GM10248 (cell line): Measurements from ENCODE around the gene GAS7.

Experiments used
- CTCF ChIA-PET: fragments of 300-600 bp; sonication (Branson Sonifier 250); formaldehyde crosslinking; extraction: SDS; loops from one replicate; lab custom pipeline; 2021; ENCODE audit warnings: antibody characterized with exemption; lab: Yijun Ruan, JAX
- POLR2A ChIA-PET: fragments of 350-650 bp; sonication (Branson Sonifier 250); formaldehyde crosslinking; extraction: SDS; loops from one replicate; lab custom pipeline; 2020; ENCODE audit warnings: antibody characterized with exemption; lab: Yijun Ruan, JAX
- DNase-seq: peaks from one replicate; pipeline ENCODE4 v3.0.0; 2012; ENCODE audit errors: extremely low spot score
- TF ChIP-seq, protein P1 (sequence below): IDR thresholded peaks from 2 replicates; pipeline ENCODE4 v1.5.1; 2012; ENCODE audit warnings: mild to moderate bottlenecking, low read depth; ENCODE audit errors: extremely low read depth, missing control alignments, control extremely low read depth

The GAS7 gene

GRCh38 chr17:9899280-9900043 lies 298.9 kb downstream of the GAS7 start:
- POLR2A ChIA-PET, result no interaction called here
- CTCF ChIA-PET, result no interaction called here
- DNase-seq, result no peak
- TF ChIP-seq, protein P1, sequence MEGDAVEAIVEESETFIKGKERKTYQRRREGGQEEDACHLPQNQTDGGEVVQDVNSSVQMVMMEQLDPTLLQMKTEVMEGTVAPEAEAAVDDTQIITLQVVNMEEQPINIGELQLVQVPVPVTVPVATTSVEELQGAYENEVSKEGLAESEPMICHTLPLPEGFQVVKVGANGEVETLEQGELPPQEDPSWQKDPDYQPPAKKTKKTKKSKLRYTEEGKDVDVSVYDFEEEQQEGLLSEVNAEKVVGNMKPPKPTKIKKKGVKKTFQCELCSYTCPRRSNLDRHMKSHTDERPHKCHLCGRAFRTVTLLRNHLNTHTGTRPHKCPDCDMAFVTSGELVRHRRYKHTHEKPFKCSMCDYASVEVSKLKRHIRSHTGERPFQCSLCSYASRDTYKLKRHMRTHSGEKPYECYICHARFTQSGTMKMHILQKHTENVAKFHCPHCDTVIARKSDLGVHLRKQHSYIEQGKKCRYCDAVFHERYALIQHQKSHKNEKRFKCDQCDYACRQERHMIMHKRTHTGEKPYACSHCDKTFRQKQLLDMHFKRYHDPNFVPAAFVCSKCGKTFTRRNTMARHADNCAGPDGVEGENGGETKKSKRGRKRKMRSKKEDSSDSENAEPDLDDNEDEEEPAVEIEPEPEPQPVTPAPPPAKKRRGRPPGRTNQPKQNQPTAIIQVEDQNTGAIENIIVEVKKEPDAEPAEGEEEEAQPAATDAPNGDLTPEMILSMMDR, result no peak

GRCh38 chr17:9898812-9899211 lies 299.6 kb downstream of the GAS7 start:
- POLR2A ChIA-PET, result no interaction called here
- no peak for DNase-seq
- TF ChIP-seq, protein P1, result no peak
- CTCF ChIA-PET, result interaction anchor here (1.5 kb wide), 1 partner anchor 11 kb away, joined by 4 read pairs; no protein-coding TSS in a partner anchor

DNA sequence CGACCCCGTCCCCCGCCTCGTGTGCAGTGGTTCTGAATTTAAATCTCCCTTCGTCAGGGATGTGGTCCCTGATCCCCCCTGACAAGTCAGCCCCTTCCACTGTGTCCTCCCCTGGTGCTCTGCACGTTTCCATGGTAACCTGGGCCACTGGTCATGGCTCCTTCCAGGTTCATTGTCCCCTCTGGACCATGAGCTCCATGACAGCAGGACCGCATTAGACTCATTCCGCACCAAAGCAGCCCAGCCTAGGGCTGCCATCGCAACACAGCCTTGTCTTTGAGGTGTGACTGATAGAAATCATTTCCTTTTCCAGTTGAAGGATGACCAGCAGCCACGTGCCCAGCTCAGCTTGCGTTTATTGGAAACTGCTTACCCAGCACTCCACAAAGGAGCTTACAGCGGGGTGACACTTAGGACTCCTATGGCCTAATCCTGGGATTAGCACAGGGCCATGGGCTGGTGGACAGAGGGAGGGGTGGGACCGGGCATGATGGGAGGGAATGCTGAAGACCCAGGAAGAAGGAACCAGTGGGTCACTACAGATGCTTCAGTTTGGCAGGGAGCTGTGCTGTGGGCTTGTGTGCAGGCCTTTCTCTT lies 300.9 kb downstream of the GAS7 start:
- no peak for DNase-seq
- POLR2A ChIA-PET, result no interaction called here
- CTCF ChIA-PET, result interaction anchor here (1.5 kb wide), 1 partner anchor 9 kb away, joined by 4 read pairs; no protein-coding TSS in a partner anchor
- TF ChIP-seq, protein P1, result no peak

DNA sequence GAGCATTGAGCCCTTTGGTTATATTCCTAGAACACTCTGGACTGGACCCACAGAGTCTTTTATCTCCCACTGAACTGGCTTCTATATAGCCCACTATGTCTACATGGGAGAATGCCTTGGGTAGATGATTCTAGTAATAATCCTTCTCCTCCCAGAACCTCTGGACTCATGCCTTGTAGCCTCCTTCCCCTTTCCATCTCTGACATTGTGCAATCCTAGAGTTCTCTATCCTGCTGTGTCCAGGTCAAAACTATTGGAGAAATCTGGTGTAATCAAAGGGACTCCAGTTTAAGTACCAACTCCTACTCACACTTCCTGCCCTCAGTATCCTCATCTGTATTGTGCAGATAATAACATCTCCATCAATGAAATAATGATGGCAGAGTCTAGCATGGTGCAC lies 302.5 kb downstream of the GAS7 start:
- DNase-seq, result no peak
- ChIA-PET POLR2A (no interaction called here), CTCF (no interaction called here)
- TF ChIP-seq, protein P1, result no peak

- TF ChIP-seq, protein P1, result no peak
- ChIA-PET POLR2A (no interaction called here), CTCF (interaction anchor here (0.9 kb wide), 1 partner anchor 9 kb away, joined by 3 read pairs; no protein-coding TSS in a partner anchor)
- DNase-seq, result no peak
These were observed 304.2 kb downstream of the GAS7 start for GRCh38 chr17:9894231-9894630.

DNA sequence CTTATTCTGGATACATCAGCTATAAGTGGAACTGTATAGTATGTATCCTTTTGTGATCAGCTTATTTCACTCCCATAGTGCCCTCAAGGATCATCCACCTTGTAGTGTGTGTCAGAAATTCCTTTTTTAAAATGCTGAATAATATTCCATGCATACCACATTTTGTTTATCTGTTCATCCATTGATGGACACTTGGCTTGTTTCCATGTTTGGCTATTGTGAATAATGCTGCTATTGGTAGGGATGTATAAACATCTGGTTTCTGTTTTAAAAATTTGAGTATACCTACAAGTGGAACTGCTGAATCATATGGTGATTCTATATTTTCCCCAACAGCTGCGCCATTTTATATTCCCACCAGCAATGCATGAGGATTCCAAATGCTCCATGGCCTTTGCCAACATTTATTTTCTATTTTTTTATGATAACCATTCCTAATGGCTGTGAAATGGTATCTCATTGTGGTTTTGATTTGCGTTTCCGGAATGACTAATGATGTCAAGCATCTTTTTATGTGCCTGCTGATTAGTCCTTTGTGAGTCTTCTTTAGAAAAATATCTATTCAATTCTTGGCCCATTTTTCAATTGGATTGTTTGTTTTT lies 304.9 kb downstream of the GAS7 start:
- ChIA-PET CTCF (interaction anchor here (2.3 kb wide), 1 partner anchor 11 kb away, joined by 7 read pairs; no protein-coding TSS in a partner anchor), POLR2A (no interaction called here)
- TF ChIP-seq, protein P1, result no peak
- no peak for DNase-seq
